Sigmoid colon (tissue), 7 donors: ENCODE data around the gene AFDN. TPM values are rescaled to one million over a fixed set of nuclear protein-coding genes. Genes with fewer than 3 reads are reported as not detected.
A peak's percentile ranks its signal among the peaks of the same experiment; 100 is the strongest.

Source experiments
- DNase-seq: peaks from one replicate; pipeline ENCODE4 v3.0.0-alpha.2; 2019
- H3K27ac ChIP-seq, 4 donors: fragments of 200-600 bp; sonication (generic); one replicate each; pipeline ENCODE4 v1.5.1; 2016 to 2019; ENCODE audit warnings: mild to moderate bottlenecking in 1 of 4
- H3K27me3 ChIP-seq, 3 donors: fragments of 200-600 bp; sonication (generic); one replicate each; pipeline ENCODE4 v1.5.1; 2019; ENCODE audit warnings: mild to moderate bottlenecking in 1 of 3
- H3K36me3 ChIP-seq, 4 donors: fragments of 200-600 bp; sonication (generic); one replicate each; pipeline ENCODE4 v1.5.1; 2016 to 2019
- H3K4me1 ChIP-seq, 4 donors: fragments of 200-600 bp; sonication (generic); one replicate each; pipeline ENCODE4 v1.5.1; 2017 to 2019
- H3K4me3 ChIP-seq, 4 donors: fragments of 200-600 bp; sonication (generic); one replicate each; pipeline ENCODE4 v1.5.1; 2017 to 2019; ENCODE audit warnings: mild to moderate bottlenecking in 2 of 4, moderate library complexity in 1 of 4
- H3K9me3 ChIP-seq, 4 donors: fragments of 200-600 bp in 3 of 4; sonication (generic) in 3 of 4; one replicate each; pipeline versions ENCODE4 v1.5.1 to v1.6.1; 2013 to 2019
- CTCF ChIP-seq, 4 experiments: fragments of 450-650 bp in 3 of 4; fragments of 200-600 bp in 1 of 4; IDR thresholded peaks; one replicate each; pipeline ENCODE4 v1.5.1; 2016 to 2019; ENCODE audit warnings: antibody characterized with exemption in 4 of 4, mild to moderate bottlenecking in 3 of 4, moderate library complexity in 2 of 4
- EP300 ChIP-seq, 4 donors: sonication (generic); formaldehyde crosslinking; IDR thresholded peaks; one replicate each; pipeline ENCODE4 v1.6.1; 2017; ENCODE audit warnings: antibody characterized with exemption in 4 of 4
- POLR2A ChIP-seq, 2 donors: fragments of 450-650 bp; IDR thresholded peaks; one replicate each; pipeline ENCODE4 v1.6.1; 2016; ENCODE audit warnings: antibody characterized with exemption in 2 of 2, mild to moderate bottlenecking in 2 of 2, moderate library complexity in 2 of 2
- POLR2AphosphoS5 ChIP-seq, 4 donors: sonication (generic); formaldehyde crosslinking; IDR thresholded peaks; one replicate each; pipeline ENCODE4 v1.6.1; 2017; ENCODE audit warnings: antibody characterized with exemption in 4 of 4
- WGBS, 2 donors: extraction: QIAGEN DNeasy Blood & Tissue Kit; methylation state at CpG; one replicate each; pipeline ENCODE4 v1.1.7; 2013; 5-methylcytosine and 5-hydroxymethylcytosine counted together
- intact Hi-C: fragments of 100-400 bp; cut with DNase I; formaldehyde crosslinking; loops from one replicate; pipeline ENCODE4 v1.15.1; 2023
- polyA plus RNA-seq, 3 donors: library from polyadenylated mRNA; stranded (reverse); fragments of 200-250 nt; gene quantifications; one replicate each; pipeline ENCODE4 v1.2.3, GENCODE V29; 2013
- total RNA-seq, 4 donors: library from RNA; depleted of rRNA; stranded (reverse); fragments of >200 nt; gene quantifications; one replicate each; pipeline ENCODE4 v1.1.0, GENCODE V29; 2016
- donor health status: healthy with polysubstance abuse.
- donor health status: Bipolar disorder and iron deficiency.
- donor health status: healthy.

Gene AFDN
- total and polyA plus RNA-seq, 7 donors: 43.2 to 104 (median 83.6) TPM

- Histone ChIP-seq H3K4me3 (no peak overlapping the region), H3K27me3 (no peaks in the 10 kb centered on the region), H3K36me3 (no peaks in the 10 kb centered on the region), H3K4me1 (no peaks in the 10 kb centered on the region), H3K27ac (no peak overlapping the region), H3K9me3 (no peaks in the 10 kb centered on the region)
- intact Hi-C loops: no loop called here
- TF ChIP-seq POLR2A (IDR thresholded peaks at IDR 0.05) (no peak), EP300 (IDR thresholded peaks at IDR 0.05) (no peak), POLR2AphosphoS5 (IDR thresholded peaks at IDR 0.05) (no peak), CTCF (IDR thresholded peaks at IDR 0.05) (no peak)
- WGBS, 2 donors: 81 to 86% methylated on average over 23 of the region's 23 CpGs
- peak; percentile 46 for DNase-seq
Measured at GRCh38 chr6:167787896-167788562, 38.7 kb upstream of the AFDN start.

GRCh38 chr6:167788563-167788903 is 38.2 kb upstream of the AFDN start:
- H3K4me1 ChIP-seq: no peaks in the 10 kb centered on the region
- no peaks in the 10 kb centered on the region for H3K36me3 ChIP-seq
- TF ChIP-seq EP300 (IDR thresholded peaks at IDR 0.05) (no peak), POLR2A (IDR thresholded peaks at IDR 0.05) (no peak), POLR2AphosphoS5 (IDR thresholded peaks at IDR 0.05) (no peak), CTCF (IDR thresholded peaks at IDR 0.05) (no peak)
- DNase-seq: no peak
- no peak overlapping the region for H3K27ac ChIP-seq
- no peak overlapping the region for H3K4me3 ChIP-seq
- 75 to 76% methylated on average over 2 of the region's 2 CpGs for whole genome bisulfite sequencing, 2 donors
- H3K27me3 ChIP-seq: no peaks in the 10 kb centered on the region
- intact Hi-C loops: no loop called here
- H3K9me3 ChIP-seq: no peaks in the 10 kb centered on the region

GRCh38 chr6:167789358-167789757 is 37.4 kb upstream of the AFDN start:
- TF ChIP-seq POLR2AphosphoS5 (IDR thresholded peaks at IDR 0.05) (no peak), EP300 (IDR thresholded peaks at IDR 0.05) (no peak), CTCF (IDR thresholded peaks at IDR 0.05) (no peak)
- Histone ChIP-seq H3K4me3 (no peak overlapping the region), H3K4me1 (no peaks in the 10 kb centered on the region), H3K27me3 (no peaks in the 10 kb centered on the region), H3K36me3 (no peaks in the 10 kb centered on the region), H3K27ac (no peak overlapping the region), H3K9me3 (no peaks in the 10 kb centered on the region)
- peak; percentile 28 for DNase-seq
- WGBS, 2 donors: 66 to 83% methylated on average over 6 of the region's 6 CpGs
- intact Hi-C loops: no loop called here

GRCh38 chr6:167791091-167791779 is 35.5 kb upstream of the AFDN start:
- no peak for DNase-seq
- Histone ChIP-seq H3K4me3 (no peak overlapping the region), H3K27me3 (peaks cover 0 to 8% (median 5%) of the 10 kb centered on the region in 3 donors), H3K36me3 (no peaks in the 10 kb centered on the region), H3K4me1 (no peaks in the 10 kb centered on the region), H3K27ac (no peak overlapping the region), H3K9me3 (no peaks in the 10 kb centered on the region)
- 62 to 77% methylated on average over 11 of the region's 11 CpGs for WGBS, 2 donors
- intact Hi-C loops: no loop called here
- TF ChIP-seq POLR2A (IDR thresholded peaks at IDR 0.05) (no peak), POLR2AphosphoS5 (IDR thresholded peaks at IDR 0.05) (no peak), EP300 (IDR thresholded peaks at IDR 0.05) (no peak), CTCF (IDR thresholded peaks at IDR 0.05) (no peak)
